HG03039 (cell line): ENCODE data around the gene MS4A14.
"Not testable (repeated sequence)": the region's sequence is repeated elsewhere in the genome, so short reads cannot be mapped to it uniquely, and the experiment has no call there.

Experiments used
- ATAC-seq: cut with Tn5 transposase; IDR thresholded peaks from one replicate; pipeline ENCODE4 v1.9.1; 2021; ENCODE audit warnings: mild to moderate bottlenecking, moderate library complexity; ENCODE audit not compliant: unreplicated experiment

The MS4A14 gene

GRCh38 chr11:60389279-60389910 lies 6.9 kb upstream of the MS4A14 start:
- peak; percentile 66 for ATAC-seq

- no peak for ATAC-seq
Measured at GRCh38 chr11:60390419-60390818, 5.8 kb upstream of the MS4A14 start.

- no peak for ATAC-seq
Measured at GRCh38 chr11:60392361-60392760, 3.9 kb upstream of the MS4A14 start.

- no peak for ATAC-seq
Measured at GRCh38 chr11:60393016-60393415, 3.2 kb upstream of the MS4A14 start.

- no peak for ATAC-seq
Measured at GRCh38 chr11:60394666-60395380, 1.4 kb upstream of the MS4A14 start.

- no peak for ATAC-seq
Measured at GRCh38 chr11:60396799-60397198, 540 bp downstream of the MS4A14 start.

- no peak for ATAC-seq
Measured at GRCh38 chr11:60420015-60420414, 23.8 kb downstream of the MS4A14 start.

GRCh38 chr11:60422609-60423008 lies 26.4 kb downstream of the MS4A14 start:
- ATAC-seq, result no peak

GRCh38 chr11:60428517-60428916 lies 32.3 kb downstream of the MS4A14 start:
- no peak for ATAC-seq

GRCh38 chr11:60429272-60429671 lies 33.0 kb downstream of the MS4A14 start, which contains the start of gene MS4A5:
MS4A5 (plus strand) TSS chr11:60429572; CDS start chr11:60429675, 103 bp downstream.
- ATAC-seq, result no peak

GRCh38 chr11:60431251-60431650 lies 35.0 kb downstream of the MS4A14 start:
- no peak for ATAC-seq

GRCh38 chr11:60433401-60433800 lies 37.1 kb downstream of the MS4A14 start:
- ATAC-seq, result no peak

- ATAC-seq, result no peak
Measured at GRCh38 chr11:60447070-60447469, 50.8 kb downstream of the MS4A14 start.

GRCh38 chr11:60447846-60448245 lies 51.6 kb downstream of the MS4A14 start:
- ATAC-seq, result no peak

- ATAC-seq, result not testable (repeated sequence)
Measured at GRCh38 chr11:60451185-60451584, 54.9 kb downstream of the MS4A14 start.

- no peak for ATAC-seq
Measured at GRCh38 chr11:60454212-60454611, 58.0 kb downstream of the MS4A14 start.

- peak; percentile 68 for ATAC-seq
Measured at GRCh38 chr11:60455531-60456042, 59.3 kb downstream of the MS4A14 start, which contains the start of gene MS4A1. MS4A1 (plus strand) TSS chr11:60455847; CDS start chr11:60462375, 6,528 bp downstream.

- ATAC-seq, result peak; percentile 41
Measured at GRCh38 chr11:60457576-60457975, 61.3 kb downstream of the MS4A14 start.

- no peak for ATAC-seq
Measured at GRCh38 chr11:60459345-60459744, 63.1 kb downstream of the MS4A14 start.
